Spleen (tissue), 7 donors: ENCODE measurements around the gene AHNAK.

Experiments used
- CTCF ChIP-seq, 11 experiments: fragments of 200-600 bp in 7 of 11; fragments of 450-650 bp in 4 of 11; sonication (generic) in 4 of 11; IDR thresholded peaks in 8 of 11; conservative IDR thresholded peaks in 3 of 11; 1 replicate in 7 of 11; 2 replicates in 4 of 11; pipeline versions ENCODE4 v1.4.0 to v1.8.0; 2016 to 2021; ENCODE audit warnings: antibody characterized with exemption in 11 of 11, inconsistent platforms in 4 of 11, mild to moderate bottlenecking in 1 of 11
- POLR2A ChIP-seq, 3 donors: fragments of 450-650 bp; IDR thresholded peaks; one replicate each; pipeline ENCODE4 v1.5.1; 2017; ENCODE audit warnings: antibody characterized with exemption in 3 of 3, mild to moderate bottlenecking in 1 of 3
- POLR2AphosphoS5 ChIP-seq, 3 donors: sonication (generic); formaldehyde crosslinking; IDR thresholded peaks; one replicate each; pipeline ENCODE4 v1.5.1; 2017; ENCODE audit warnings: antibody characterized with exemption in 3 of 3
- donor health status: DM: no; HTN: no; CAD: no; lungs with moderate emphysema.
- donor health status: DM: no; HTN: no; CAD: no.
- donor health status: DM: no; HTN: no; CAD: no.

- TF ChIP-seq POLR2AphosphoS5 (IDR thresholded peaks at IDR 0.05) (no peak), POLR2A (IDR thresholded peaks at IDR 0.05) (no peak), CTCF (IDR thresholded peaks at IDR 0.05 in 8 of 11, conservative IDR thresholded peaks at IDR 0.05 in 3 of 11) (no peak)
Measured at GRCh38 chr11:62419943-62420342, 126.7 kb downstream of the AHNAK start.
